ENCODE data around the gene KRTAP9-9. TPM values are rescaled to one million over a fixed set of nuclear protein-coding genes. Genes with fewer than 3 reads are reported as not detected.
"Not testable (repeated sequence)": the region's sequence is repeated elsewhere in the genome, so short reads cannot be mapped to it uniquely, and the experiment has no call there.

Gene KRTAP9-9
- total RNA-seq, 1 donor from 2014 or later: not detected

DNA sequence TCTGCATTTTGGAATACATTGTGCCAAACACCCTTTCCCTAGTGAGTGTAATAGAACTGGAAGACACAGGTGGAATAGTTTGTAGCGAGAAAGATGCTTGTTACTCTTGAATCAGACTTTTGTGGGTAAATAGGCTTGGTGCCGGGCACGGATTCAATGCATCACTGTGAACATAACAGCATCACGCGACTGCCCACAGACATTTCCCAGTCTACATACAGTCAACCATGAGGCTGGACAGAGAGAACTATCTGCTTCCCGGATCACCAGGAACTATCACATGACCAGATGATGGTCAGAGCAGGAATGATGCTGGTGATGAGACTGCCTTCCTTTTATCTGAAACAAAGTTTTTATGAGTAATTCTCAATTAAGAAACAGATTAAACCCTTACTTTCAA is 29.1 kb upstream of the KRTAP9-9 start:
- DNase-seq (no peak), ATAC-seq (no peak)
- TF ChIP-seq, protein P1, sequence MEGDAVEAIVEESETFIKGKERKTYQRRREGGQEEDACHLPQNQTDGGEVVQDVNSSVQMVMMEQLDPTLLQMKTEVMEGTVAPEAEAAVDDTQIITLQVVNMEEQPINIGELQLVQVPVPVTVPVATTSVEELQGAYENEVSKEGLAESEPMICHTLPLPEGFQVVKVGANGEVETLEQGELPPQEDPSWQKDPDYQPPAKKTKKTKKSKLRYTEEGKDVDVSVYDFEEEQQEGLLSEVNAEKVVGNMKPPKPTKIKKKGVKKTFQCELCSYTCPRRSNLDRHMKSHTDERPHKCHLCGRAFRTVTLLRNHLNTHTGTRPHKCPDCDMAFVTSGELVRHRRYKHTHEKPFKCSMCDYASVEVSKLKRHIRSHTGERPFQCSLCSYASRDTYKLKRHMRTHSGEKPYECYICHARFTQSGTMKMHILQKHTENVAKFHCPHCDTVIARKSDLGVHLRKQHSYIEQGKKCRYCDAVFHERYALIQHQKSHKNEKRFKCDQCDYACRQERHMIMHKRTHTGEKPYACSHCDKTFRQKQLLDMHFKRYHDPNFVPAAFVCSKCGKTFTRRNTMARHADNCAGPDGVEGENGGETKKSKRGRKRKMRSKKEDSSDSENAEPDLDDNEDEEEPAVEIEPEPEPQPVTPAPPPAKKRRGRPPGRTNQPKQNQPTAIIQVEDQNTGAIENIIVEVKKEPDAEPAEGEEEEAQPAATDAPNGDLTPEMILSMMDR (IDR thresholded peaks at IDR 0.05): no peak
- Histone ChIP-seq H3K4me1 (no peaks in the 10 kb centered on the region), H3K4me3 (no peak overlapping the region), H3K27ac (no peak overlapping the region), H3K9me3 (no peaks in the 10 kb centered on the region), H3K36me3 (no peaks in the 10 kb centered on the region), H3K27me3 (ENCODE audit: low read depth) (peaks cover 7% of the 10 kb centered on the region)
- intact Hi-C loops (cut with DNase I): no loop called here

DNA sequence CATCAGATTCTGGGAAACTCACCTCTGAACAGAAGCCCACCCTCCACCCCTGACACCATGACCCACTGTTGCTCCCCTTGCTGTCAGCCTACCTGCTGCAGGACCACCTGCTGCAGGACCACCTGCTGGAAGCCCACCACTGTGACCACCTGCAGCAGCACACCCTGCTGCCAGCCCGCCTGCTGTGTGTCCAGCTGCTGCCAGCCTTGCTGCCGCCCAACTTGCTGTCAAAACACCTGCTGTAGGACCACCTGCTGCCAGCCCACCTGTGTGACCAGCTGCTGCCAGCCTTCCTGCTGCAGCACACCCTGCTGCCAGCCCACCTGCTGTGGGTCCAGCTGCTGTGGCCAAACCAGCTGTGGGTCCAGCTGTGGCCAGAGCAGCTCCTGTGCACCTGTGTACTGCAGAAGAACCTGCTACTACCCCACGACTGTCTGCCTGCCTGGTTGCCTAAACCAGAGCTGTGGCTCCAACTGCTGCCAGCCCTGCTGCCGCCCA is 28.5 kb upstream of the KRTAP9-9 start, which contains the start of gene KRTAP9-2:
KRTAP9-2 (plus strand) TSS at position 51 of the 498 bp plus-strand sequence; CDS start at position 58, 7 bp downstream.
- H3K4me3 ChIP-seq; H3K27ac ChIP-seq; H3K27me3 ChIP-seq (ENCODE audit: low read depth); H3K36me3 ChIP-seq; DNase-seq; intact Hi-C loops (cut with DNase I); ATAC-seq; H3K9me3 ChIP-seq; H3K4me1 ChIP-seq: not testable (repeated sequence)

DNA sequence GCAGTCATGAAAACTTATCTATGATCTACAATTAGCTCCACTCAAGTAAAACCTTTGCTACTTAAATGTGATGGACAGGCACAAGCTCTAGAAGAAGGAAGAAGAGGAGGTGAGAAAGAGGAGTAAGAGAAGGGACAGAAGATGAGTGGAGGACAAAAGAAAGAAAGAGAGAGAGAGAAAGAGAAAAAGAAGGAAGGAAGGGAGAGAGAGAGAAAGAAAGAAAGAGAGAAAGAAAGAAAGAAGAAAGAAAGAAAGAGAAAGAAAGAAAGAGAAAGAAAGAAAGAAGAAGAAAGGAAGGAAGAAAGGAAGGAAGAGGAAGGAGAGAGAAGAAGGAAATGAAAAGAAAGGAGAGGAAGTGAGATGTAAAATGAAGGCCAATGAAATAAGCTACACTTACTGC is 25.1 kb upstream of the KRTAP9-9 start:
- intact Hi-C loops (cut with DNase I): no loop called here
- no peak for DNase-seq
- H3K4me3 ChIP-seq: no peak overlapping the region
- no peak for ATAC-seq
- H3K9me3 ChIP-seq: no peaks in the 10 kb centered on the region
- no peak overlapping the region for H3K27ac ChIP-seq
- H3K4me1 ChIP-seq: no peaks in the 10 kb centered on the region
- TF ChIP-seq, protein P1 (IDR thresholded peaks at IDR 0.05): no peak
- H3K36me3 ChIP-seq: no peaks in the 10 kb centered on the region
- H3K27me3 ChIP-seq (ENCODE audit: low read depth): peaks cover 16% of the 10 kb centered on the region

DNA sequence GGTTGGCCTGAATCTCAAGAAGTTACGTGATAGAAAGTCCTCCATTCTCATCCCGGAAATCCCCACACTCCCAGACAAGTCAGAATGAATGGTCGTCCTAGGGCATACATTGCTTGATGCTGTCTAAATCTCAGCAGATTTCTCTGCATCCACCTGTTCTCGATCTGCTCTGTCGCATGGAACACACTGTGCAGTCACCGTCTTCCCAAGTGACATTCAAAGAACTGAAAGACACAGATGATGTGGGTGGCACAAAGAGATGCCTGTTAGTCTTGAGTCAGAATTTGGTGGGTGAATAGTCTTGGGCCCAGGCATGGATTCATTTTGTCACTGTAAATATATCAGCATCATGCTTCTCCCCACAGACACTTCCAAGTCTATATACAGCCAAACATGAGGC is 23.5 kb upstream of the KRTAP9-9 start:
- no peaks in the 10 kb centered on the region for H3K4me1 ChIP-seq
- no peaks in the 10 kb centered on the region for H3K36me3 ChIP-seq
- ATAC-seq (no peak), DNase-seq (no peak)
- peaks cover 16% of the 10 kb centered on the region for H3K27me3 ChIP-seq (ENCODE audit: low read depth)
- TF ChIP-seq, protein P1 (IDR thresholded peaks at IDR 0.05): no peak
- no peak overlapping the region for H3K4me3 ChIP-seq
- no peak overlapping the region for H3K27ac ChIP-seq
- H3K9me3 ChIP-seq: no peaks in the 10 kb centered on the region
- intact Hi-C loops (cut with DNase I): no loop called here

DNA sequence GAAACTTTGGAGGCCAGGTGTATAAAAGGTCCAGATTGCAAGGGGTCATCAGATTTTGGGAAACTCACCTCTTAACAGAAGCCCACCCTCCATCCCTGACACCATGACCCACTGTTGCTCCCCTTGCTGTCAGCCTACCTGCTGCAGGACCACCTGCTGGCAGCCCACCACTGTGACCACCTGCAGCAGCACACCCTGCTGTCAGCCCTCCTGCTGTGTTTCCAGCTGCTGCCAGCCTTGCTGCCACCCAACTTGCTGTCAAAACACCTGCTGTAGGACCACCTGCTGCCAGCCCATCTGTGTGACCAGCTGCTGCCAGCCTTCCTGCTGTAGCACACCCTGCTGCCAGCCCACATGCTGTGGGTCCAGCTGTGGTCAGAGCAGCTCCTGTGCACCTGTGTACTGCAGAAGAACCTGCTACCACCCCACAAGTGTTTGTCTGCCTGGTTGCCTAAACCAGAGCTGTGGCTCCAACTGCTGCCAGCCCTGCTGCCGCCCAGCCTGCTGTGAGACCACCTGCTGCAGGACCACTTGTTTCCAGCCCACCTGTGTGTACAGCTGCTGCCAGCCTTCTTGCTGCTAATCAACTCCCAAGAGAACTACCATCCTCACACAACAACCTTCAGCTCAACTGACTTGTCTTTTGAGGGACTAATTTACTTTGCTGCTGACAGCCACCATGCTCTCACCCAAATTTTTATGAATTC is 22.6 kb upstream of the KRTAP9-9 start, which contains the start of gene KRTAP9-3:
KRTAP9-3 (plus strand) TSS at position 51 of the 707 bp plus-strand sequence; CDS start at position 104, 53 bp downstream.
- H3K36me3 ChIP-seq; ATAC-seq; H3K4me3 ChIP-seq; H3K4me1 ChIP-seq; DNase-seq; intact Hi-C loops (cut with DNase I); H3K27ac ChIP-seq; H3K9me3 ChIP-seq: not testable (repeated sequence)
- peaks cover 16% of the 10 kb centered on the region for H3K27me3 ChIP-seq (ENCODE audit: low read depth)

DNA sequence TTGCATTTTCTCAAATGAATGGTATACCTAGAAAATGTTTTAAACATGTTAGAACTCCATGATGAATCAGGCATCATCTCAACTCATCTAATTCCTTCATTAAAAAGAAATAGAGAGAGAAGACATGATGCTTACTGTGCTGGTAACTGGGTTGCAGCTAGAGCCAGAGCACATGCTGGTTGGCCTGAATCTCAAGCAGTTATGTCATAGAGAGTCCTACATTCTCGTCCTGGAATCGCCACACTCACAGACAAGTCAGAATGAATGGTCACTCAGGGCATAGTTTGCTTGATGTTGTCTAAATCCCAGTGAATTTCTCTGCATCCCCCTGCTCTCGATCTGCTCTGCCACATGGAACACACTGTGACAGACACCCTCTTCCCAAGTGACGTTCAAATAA is 18.1 kb upstream of the KRTAP9-9 start:
- intact Hi-C loops (cut with DNase I); ATAC-seq; H3K27ac ChIP-seq; H3K36me3 ChIP-seq; H3K9me3 ChIP-seq; H3K4me3 ChIP-seq; H3K27me3 ChIP-seq (ENCODE audit: low read depth); H3K4me1 ChIP-seq; DNase-seq: not testable (repeated sequence)

DNA sequence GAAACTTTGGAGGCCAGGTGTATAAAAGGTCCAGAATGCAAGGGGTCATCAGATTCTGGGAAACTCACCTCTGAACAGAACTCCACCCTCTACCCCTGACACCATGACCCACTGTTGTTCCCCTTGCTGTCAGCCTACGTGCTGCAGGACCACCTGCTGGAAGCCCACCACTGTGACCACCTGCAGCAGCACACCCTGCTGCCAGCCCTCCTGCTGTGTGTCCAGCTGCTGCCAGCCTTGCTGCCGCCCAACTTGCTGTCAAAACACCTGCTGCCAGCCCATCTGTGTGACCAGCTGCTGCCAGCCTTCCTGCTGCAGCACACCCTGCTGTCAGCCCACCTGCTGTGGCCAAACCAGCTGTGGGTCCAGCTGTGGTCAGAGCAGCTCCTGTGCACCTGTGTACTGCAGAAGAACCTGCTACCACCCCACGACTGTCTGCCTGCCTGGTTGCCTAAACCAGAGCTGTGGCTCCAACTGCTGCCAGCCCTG is 17.2 kb upstream of the KRTAP9-9 start, which contains the start of gene KRTAP9-8:
KRTAP9-8 (plus strand) TSS at position 51 of the 489 bp plus-strand sequence; CDS start at position 104, 53 bp downstream.
- ATAC-seq, DNase-seq: not testable (repeated sequence)

DNA sequence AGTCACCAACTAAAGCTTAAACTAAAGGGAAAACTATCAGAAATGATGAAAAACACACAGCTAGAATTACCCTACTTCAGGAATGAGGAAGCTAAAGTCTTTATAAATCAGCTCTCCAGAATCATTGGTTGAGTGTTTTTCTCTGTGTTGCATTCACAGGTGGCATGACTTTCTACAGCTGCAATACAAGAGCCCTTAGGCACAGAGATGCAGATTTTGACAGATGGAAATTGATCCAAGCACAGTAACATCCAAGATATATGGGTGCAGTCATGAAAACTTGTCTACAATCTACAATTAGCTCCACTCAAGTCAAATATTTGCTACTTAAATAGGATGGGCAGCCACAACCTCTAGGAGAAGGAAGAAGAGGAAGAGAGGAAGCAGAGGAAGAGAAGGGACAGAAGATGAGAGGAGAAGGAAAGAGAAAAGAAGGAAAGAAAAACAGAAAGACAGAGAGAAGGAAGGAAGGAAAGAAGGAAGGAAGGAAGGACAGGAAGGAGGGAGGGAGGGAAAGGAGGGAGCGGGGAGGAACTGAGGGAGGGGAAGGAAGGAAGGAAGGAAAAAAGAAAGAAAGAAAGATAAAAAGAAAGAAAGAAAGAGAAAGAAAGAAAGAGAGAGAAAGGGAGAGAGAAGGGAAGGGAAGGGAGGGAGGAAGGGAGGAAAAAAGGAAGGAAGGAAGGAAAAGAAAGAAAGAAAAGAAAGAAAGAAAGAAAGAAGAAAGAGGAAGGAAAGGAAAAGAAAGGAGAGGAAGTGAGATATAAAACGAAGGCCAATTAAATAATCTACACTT is 8.0 kb upstream of the KRTAP9-9 start:
- intact Hi-C loops (cut with DNase I); H3K36me3 ChIP-seq; H3K9me3 ChIP-seq; H3K27me3 ChIP-seq (ENCODE audit: low read depth); H3K4me3 ChIP-seq; ATAC-seq; H3K4me1 ChIP-seq; H3K27ac ChIP-seq; DNase-seq: not testable (repeated sequence)

More for the DNA sequence above, 17.2 kb upstream of the KRTAP9-9 start, which contains the start of gene KRTAP9-8:
- H3K4me3 ChIP-seq; H3K27ac ChIP-seq; H3K9me3 ChIP-seq; H3K36me3 ChIP-seq; H3K27me3 ChIP-seq (ENCODE audit: low read depth); H3K4me1 ChIP-seq; intact Hi-C loops (cut with DNase I): not testable (repeated sequence)

DNA sequence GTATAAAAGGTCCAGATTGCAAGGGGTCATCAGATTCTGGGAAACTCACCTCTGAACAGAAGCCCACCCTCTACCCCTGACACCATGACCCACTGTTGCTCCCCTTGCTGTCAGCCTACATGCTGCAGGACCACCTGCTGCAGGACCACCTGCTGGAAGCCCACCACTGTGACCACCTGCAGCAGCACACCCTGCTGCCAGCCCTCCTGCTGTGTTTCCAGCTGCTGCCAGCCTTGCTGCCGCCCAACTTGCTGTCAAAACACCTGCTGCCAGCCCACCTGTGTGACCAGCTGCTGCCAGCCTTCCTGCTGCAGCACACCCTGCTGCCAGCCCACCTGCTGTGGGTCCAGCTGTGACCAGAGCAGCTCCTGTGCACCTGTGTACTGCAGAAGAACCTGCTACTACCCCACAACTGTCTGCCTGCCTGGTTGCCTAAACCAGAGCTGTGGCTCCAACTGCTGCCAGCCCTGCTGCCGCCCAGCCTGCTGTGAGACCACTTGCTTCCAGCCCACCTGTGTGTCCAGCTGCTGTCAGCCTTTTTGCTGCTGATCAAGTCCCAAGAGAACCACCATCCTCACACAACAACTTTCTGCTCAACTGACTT is 5.4 kb upstream of the KRTAP9-9 start, which contains the start of gene KRTAP9-4:
KRTAP9-4 (plus strand) TSS at position 51 of the 604 bp plus-strand sequence; CDS start at position 85, 34 bp downstream.
- H3K36me3 ChIP-seq; H3K9me3 ChIP-seq; DNase-seq; H3K4me3 ChIP-seq; ATAC-seq; intact Hi-C loops (cut with DNase I); H3K27ac ChIP-seq; H3K4me1 ChIP-seq; H3K27me3 ChIP-seq (ENCODE audit: low read depth): not testable (repeated sequence)
